SK-N-SH (cell line): ENCODE results near the gene CEP112. TPM values are rescaled to one million over a fixed set of nuclear protein-coding genes. Genes with fewer than 3 reads are reported as not detected.
"Not testable (repeated sequence)": the region's sequence is repeated elsewhere in the genome, so short reads cannot be mapped to it uniquely, and the experiment has no call there.

Experiments used
- CTCF ChIA-PET: fragments of 300-600, 350-600 bp; formaldehyde crosslinking; extraction: SDS; loops from one replicate; lab custom pipeline; 2021; lab: Yijun Ruan, JAX
- POLR2A ChIA-PET: fragments of 350-600 bp; sonication (Branson Sonifier 250); formaldehyde crosslinking; extraction: SDS; loops from one replicate; lab custom pipeline; 2020; ENCODE audit warnings: antibody characterized with exemption, inconsistent platforms; lab: Yijun Ruan, JAX
- DNase-seq: peaks from one replicate; pipeline ENCODE4 v3.0.0; 2012
- H2AFZ ChIP-seq: fragments of 200-600 bp; sonication (generic); 2 replicates; pipeline ENCODE4 v1.8.1; 2016; ENCODE audit warnings: antibody characterized with exemption, mild to moderate bottlenecking, low read depth
- H3F3A ChIP-seq: fragments of 200-600 bp; sonication (generic); replicated peaks from 2 replicates; pipeline ENCODE3; 2016; ENCODE audit warnings: antibody characterized with exemption, mild to moderate bottlenecking; ENCODE audit not compliant: insufficient read depth
- H3K27ac ChIP-seq, 2 experiments: fragments of 200-500 bp in 1 of 2; fragments of 200-600 bp in 1 of 2; sonication (Bioruptor generic) in 1 of 2; sonication (generic), shearing (Covaris generic) in 1 of 2; 2 replicates each; pipeline versions ENCODE4 v1.5.1 to v1.6.1; 2014 to 2016; ENCODE audit warnings: low read depth in 2 of 2, inconsistent platforms in 1 of 2, low read length in 1 of 2, mild to moderate bottlenecking in 1 of 2, mixed read lengths in 1 of 2
- H3K27me3 ChIP-seq: fragments of 200-600 bp; sonication (generic), shearing (Covaris generic); 2 replicates; pipeline ENCODE4 v1.6.1; 2016; ENCODE audit warnings: mixed run types; ENCODE audit not compliant: insufficient read depth
- H3K36me3 ChIP-seq, 2 experiments: fragments of 200-500 bp in 1 of 2; fragments of 200-600 bp in 1 of 2; sonication (Bioruptor generic) in 1 of 2; sonication (generic) in 1 of 2; replicated peaks in 1 of 2; 2 replicates each; pipeline versions ENCODE3 to v1.5.1; 2014 to 2016; ENCODE audit warnings: low read length in 1 of 2, mild to moderate bottlenecking in 1 of 2; ENCODE audit not compliant: insufficient read depth in 2 of 2, control insufficient read depth in 1 of 2
- H3K4me1 ChIP-seq, 2 experiments: fragments of 200-500 bp in 1 of 2; fragments of 200-600 bp in 1 of 2; sonication (Bioruptor generic) in 1 of 2; sonication (generic), shearing (Covaris generic) in 1 of 2; 2 replicates each; pipeline versions ENCODE4 v1.5.1 to v1.6.1; 2014 to 2016; ENCODE audit warnings: low read depth in 1 of 2, low read length in 1 of 2, mixed run types in 1 of 2; ENCODE audit not compliant: insufficient read depth in 2 of 2, control insufficient read depth in 1 of 2
- H3K4me2 ChIP-seq: fragments of 200-600 bp; sonication (generic), shearing (Covaris generic); 2 replicates; pipeline ENCODE4 v1.6.1; 2017; ENCODE audit warnings: mixed run types
- H3K4me3 ChIP-seq, 2 experiments: fragments of 200-500 bp in 1 of 2; fragments of 200-600 bp in 1 of 2; sonication (Bioruptor generic) in 1 of 2; sonication (generic), shearing (Covaris generic) in 1 of 2; 2 replicates each; pipeline versions ENCODE4 v1.5.1 to v1.8.1; 2014 to 2016; ENCODE audit warnings: low read depth in 2 of 2, inconsistent platforms in 1 of 2, low read length in 1 of 2, mild to moderate bottlenecking in 1 of 2, mixed read lengths in 1 of 2, moderate library complexity in 1 of 2
- H3K79me2 ChIP-seq: fragments of 200-600 bp; sonication (generic); 2 replicates; pipeline ENCODE4 v1.8.1; 2017; ENCODE audit warnings: mild to moderate bottlenecking; ENCODE audit not compliant: insufficient read depth
- H3K9ac ChIP-seq: fragments of 200-600 bp; sonication (generic); 2 replicates; pipeline ENCODE4 v1.6.1; 2017; ENCODE audit warnings: mixed run types
- H3K9me2 ChIP-seq: fragments of 200-600 bp; sonication (generic); 2 replicates; pipeline ENCODE4 v1.6.1; 2017; ENCODE audit warnings: mixed run types
- H3K9me3 ChIP-seq: fragments of 200-600 bp; sonication (generic); 2 replicates; pipeline ENCODE4 v1.6.1; 2017; ENCODE audit warnings: mixed run types, mild to moderate bottlenecking, moderate library complexity
- H4K20me1 ChIP-seq: fragments of 200-600 bp; sonication (generic); 2 replicates; pipeline ENCODE4 v1.6.1; 2017; ENCODE audit warnings: mild to moderate bottlenecking, mixed run types; ENCODE audit not compliant: insufficient read depth
- EP300 ChIP-seq, 2 experiments: IDR thresholded peaks; 2 replicates each; pipeline versions ENCODE4 v1.4.0 to v1.6.1; 2012; ENCODE audit warnings: borderline replicate concordance in 1 of 2, low read depth in 1 of 2, low read length in 1 of 2
- EZH2phosphoT487 ChIP-seq: fragments of 200-600 bp; sonication (generic); IDR thresholded peaks from 2 replicates; pipeline ENCODE4 v1.6.1; 2017; ENCODE audit warnings: low read depth, mixed run types, mild to moderate bottlenecking, antibody characterized with exemption, moderate library complexity, borderline replicate concordance
- FOSL2 ChIP-seq: IDR thresholded peaks from 2 replicates; pipeline ENCODE4 v1.4.0; 2012; ENCODE audit warnings: low read depth, mild to moderate bottlenecking, moderate library complexity, borderline replicate concordance
- FOXM1 ChIP-seq: IDR thresholded peaks from 2 replicates; pipeline ENCODE4 v1.4.0; 2012; ENCODE audit warnings: low read depth, mild to moderate bottlenecking
- MXI1 ChIP-seq: IDR thresholded peaks from 2 replicates; pipeline ENCODE4 v1.6.1; 2012; ENCODE audit warnings: mild to moderate bottlenecking, low read depth, low read length, improper control_type of control experiment
- RCOR1 ChIP-seq: fragments of 150-350 bp; IDR thresholded peaks from 2 replicates; pipeline ENCODE4 v1.6.1; 2017; ENCODE audit warnings: antibody characterized with exemption, low read length
- RFX5 ChIP-seq: IDR thresholded peaks from 2 replicates; pipeline ENCODE4 v1.6.1; 2012; ENCODE audit warnings: mild to moderate bottlenecking, improper control_type of control experiment, low read length
- SIN3A ChIP-seq: IDR thresholded peaks from 2 replicates; pipeline ENCODE4 v1.6.1; 2012; ENCODE audit warnings: low read depth, mild to moderate bottlenecking, low read length, moderate library complexity, borderline replicate concordance
- SMC3 ChIP-seq: IDR thresholded peaks from 2 replicates; pipeline ENCODE4 v1.6.1; 2012; ENCODE audit warnings: low read depth, low read length, improper control_type of control experiment
- TCF12 ChIP-seq: IDR thresholded peaks from 2 replicates; pipeline ENCODE4 v1.4.0; 2012
- TEAD4 ChIP-seq: IDR thresholded peaks from 2 replicates; pipeline ENCODE4 v1.4.0; 2012; ENCODE audit warnings: mild to moderate bottlenecking, borderline replicate concordance; ENCODE audit not compliant: insufficient read depth
- YY1 ChIP-seq: IDR thresholded peaks from 2 replicates; pipeline ENCODE4 v1.4.0; 2012; ENCODE audit warnings: low read depth, mild to moderate bottlenecking
- WGBS: methylation state at CpG from one replicate; pipeline ENCODE4 v1.1.6; 2017; ENCODE audit warnings: low lambda C conversion rate; 5-methylcytosine and 5-hydroxymethylcytosine counted together
- polyA plus RNA-seq, 3 experiments: library from polyadenylated mRNA; depleted of rRNA; stranded (reverse); fragments of >200 nt; gene quantifications; 2 replicates each; pipeline ENCODE4 v1.2.3, GENCODE V29; 2012
- TF ChIP-seq, protein P1 (sequence below): fragments of 150-350 bp; IDR thresholded peaks from 2 replicates; pipeline ENCODE4 v1.6.1; 2016; ENCODE audit warnings: mild to moderate bottlenecking, low read depth, low read length
- TF ChIP-seq, protein P2 (sequence below): fragments of 200-600 bp; sonication (generic); IDR thresholded peaks from 2 replicates; pipeline ENCODE4 v1.6.1; 2017; ENCODE audit warnings: antibody characterized with exemption, mild to moderate bottlenecking, moderate library complexity
- TF ChIP-seq, protein P3 (sequence below): IDR thresholded peaks from 2 replicates; pipeline ENCODE4 v1.4.0; 2012; ENCODE audit warnings: low read depth, borderline replicate concordance
- TF ChIP-seq, protein P4 (sequence below): IDR thresholded peaks from 2 replicates; pipeline ENCODE4 v1.4.0; 2012; ENCODE audit warnings: low read depth, borderline replicate concordance
- TF ChIP-seq, protein P5 (sequence below): IDR thresholded peaks from 2 replicates; pipeline ENCODE4 v1.6.1; 2012; ENCODE audit warnings: mild to moderate bottlenecking, low read depth, low read length, moderate library complexity

CEP112 gene
- polyA plus RNA-seq, 1 of the 3 experiments (the other 2 are of a cell fraction), result 7.9 TPM

DNA sequence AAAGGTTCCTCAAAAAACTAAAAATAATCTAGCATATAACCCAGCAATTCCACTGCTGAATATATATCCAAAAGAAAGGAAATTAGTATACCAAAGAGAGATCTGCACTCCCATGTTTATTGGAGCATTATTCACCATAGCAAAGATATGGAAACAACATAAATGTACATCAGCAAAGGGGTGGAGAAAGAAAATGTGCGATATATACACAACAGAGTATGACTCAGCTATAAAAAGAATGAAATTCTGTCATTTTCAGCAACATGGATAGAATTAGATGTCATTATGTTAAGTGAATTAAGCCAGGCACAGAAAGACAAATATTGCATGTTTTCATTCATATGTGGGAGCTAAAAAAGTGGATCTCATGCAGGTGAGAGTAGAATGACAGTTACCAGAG is 350.8 kb downstream of the CEP112 start:
- Histone ChIP-seq H3K4me2 (no peak overlapping the region), H3K27ac (no peak overlapping the region), H3K4me3 (no peak overlapping the region), H3K4me1 (no peaks in the 10 kb centered on the region), H3K9me3 (peaks cover 16% of the 10 kb centered on the region; the same call in 1 of the 2 replicates), H3F3A (peaks cover 3% of the 10 kb centered on the region), H3K79me2 (no peaks in the 10 kb centered on the region), H3K36me3 (peaks cover 0 to 8% of the 10 kb centered on the region in 2 experiments), H3K9me2 (peaks cover 5% of the 10 kb centered on the region; the same call in 1 of the 2 replicates), H3K27me3 (no peaks in the 10 kb centered on the region), H4K20me1 (no peaks in the 10 kb centered on the region), H3K9ac (no peak overlapping the region), H2AFZ (no peak overlapping the region)
- 70% methylated on average over 1 of the region's 1 CpG for WGBS
- TF ChIP-seq, protein P1, sequence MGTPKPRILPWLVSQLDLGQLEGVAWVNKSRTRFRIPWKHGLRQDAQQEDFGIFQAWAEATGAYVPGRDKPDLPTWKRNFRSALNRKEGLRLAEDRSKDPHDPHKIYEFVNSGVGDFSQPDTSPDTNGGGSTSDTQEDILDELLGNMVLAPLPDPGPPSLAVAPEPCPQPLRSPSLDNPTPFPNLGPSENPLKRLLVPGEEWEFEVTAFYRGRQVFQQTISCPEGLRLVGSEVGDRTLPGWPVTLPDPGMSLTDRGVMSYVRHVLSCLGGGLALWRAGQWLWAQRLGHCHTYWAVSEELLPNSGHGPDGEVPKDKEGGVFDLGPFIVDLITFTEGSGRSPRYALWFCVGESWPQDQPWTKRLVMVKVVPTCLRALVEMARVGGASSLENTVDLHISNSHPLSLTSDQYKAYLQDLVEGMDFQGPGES, result no peak
- TF ChIP-seq EZH2phosphoT487 (no peak), EP300 (IDR thresholded peaks at IDR 0.05; ENCODE audit: borderline replicate concordance in 1 of 2, low read depth in 1 of 2, low read length in 1 of 2) (no peak), YY1 (no peak), RFX5 (no peak), SIN3A (no peak), TCF12 (no peak), FOSL2 (no peak), MXI1 (no peak), FOXM1 (no peak), SMC3 (no peak), RCOR1 (no peak), TEAD4 (no peak)
- TF ChIP-seq, protein P2, sequence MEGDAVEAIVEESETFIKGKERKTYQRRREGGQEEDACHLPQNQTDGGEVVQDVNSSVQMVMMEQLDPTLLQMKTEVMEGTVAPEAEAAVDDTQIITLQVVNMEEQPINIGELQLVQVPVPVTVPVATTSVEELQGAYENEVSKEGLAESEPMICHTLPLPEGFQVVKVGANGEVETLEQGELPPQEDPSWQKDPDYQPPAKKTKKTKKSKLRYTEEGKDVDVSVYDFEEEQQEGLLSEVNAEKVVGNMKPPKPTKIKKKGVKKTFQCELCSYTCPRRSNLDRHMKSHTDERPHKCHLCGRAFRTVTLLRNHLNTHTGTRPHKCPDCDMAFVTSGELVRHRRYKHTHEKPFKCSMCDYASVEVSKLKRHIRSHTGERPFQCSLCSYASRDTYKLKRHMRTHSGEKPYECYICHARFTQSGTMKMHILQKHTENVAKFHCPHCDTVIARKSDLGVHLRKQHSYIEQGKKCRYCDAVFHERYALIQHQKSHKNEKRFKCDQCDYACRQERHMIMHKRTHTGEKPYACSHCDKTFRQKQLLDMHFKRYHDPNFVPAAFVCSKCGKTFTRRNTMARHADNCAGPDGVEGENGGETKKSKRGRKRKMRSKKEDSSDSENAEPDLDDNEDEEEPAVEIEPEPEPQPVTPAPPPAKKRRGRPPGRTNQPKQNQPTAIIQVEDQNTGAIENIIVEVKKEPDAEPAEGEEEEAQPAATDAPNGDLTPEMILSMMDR, result no peak
- TF ChIP-seq, protein P3, sequence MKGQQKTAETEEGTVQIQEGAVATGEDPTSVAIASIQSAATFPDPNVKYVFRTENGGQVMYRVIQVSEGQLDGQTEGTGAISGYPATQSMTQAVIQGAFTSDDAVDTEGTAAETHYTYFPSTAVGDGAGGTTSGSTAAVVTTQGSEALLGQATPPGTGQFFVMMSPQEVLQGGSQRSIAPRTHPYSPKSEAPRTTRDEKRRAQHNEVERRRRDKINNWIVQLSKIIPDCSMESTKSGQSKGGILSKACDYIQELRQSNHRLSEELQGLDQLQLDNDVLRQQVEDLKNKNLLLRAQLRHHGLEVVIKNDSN, result no peak
- TF ChIP-seq, protein P4, sequence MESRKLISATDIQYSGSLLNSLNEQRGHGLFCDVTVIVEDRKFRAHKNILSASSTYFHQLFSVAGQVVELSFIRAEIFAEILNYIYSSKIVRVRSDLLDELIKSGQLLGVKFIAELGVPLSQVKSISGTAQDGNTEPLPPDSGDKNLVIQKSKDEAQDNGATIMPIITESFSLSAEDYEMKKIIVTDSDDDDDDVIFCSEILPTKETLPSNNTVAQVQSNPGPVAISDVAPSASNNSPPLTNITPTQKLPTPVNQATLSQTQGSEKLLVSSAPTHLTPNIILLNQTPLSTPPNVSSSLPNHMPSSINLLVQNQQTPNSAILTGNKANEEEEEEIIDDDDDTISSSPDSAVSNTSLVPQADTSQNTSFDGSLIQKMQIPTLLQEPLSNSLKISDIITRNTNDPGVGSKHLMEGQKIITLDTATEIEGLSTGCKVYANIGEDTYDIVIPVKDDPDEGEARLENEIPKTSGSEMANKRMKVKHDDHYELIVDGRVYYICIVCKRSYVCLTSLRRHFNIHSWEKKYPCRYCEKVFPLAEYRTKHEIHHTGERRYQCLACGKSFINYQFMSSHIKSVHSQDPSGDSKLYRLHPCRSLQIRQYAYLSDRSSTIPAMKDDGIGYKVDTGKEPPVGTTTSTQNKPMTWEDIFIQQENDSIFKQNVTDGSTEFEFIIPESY, result no peak
- TF ChIP-seq, protein P5, sequence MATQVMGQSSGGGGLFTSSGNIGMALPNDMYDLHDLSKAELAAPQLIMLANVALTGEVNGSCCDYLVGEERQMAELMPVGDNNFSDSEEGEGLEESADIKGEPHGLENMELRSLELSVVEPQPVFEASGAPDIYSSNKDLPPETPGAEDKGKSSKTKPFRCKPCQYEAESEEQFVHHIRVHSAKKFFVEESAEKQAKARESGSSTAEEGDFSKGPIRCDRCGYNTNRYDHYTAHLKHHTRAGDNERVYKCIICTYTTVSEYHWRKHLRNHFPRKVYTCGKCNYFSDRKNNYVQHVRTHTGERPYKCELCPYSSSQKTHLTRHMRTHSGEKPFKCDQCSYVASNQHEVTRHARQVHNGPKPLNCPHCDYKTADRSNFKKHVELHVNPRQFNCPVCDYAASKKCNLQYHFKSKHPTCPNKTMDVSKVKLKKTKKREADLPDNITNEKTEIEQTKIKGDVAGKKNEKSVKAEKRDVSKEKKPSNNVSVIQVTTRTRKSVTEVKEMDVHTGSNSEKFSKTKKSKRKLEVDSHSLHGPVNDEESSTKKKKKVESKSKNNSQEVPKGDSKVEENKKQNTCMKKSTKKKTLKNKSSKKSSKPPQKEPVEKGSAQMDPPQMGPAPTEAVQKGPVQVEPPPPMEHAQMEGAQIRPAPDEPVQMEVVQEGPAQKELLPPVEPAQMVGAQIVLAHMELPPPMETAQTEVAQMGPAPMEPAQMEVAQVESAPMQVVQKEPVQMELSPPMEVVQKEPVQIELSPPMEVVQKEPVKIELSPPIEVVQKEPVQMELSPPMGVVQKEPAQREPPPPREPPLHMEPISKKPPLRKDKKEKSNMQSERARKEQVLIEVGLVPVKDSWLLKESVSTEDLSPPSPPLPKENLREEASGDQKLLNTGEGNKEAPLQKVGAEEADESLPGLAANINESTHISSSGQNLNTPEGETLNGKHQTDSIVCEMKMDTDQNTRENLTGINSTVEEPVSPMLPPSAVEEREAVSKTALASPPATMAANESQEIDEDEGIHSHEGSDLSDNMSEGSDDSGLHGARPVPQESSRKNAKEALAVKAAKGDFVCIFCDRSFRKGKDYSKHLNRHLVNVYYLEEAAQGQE, result no peak
- ChIA-PET POLR2A (no interaction called here), CTCF (no interaction called here)
- no peak for DNase-seq

DNA sequence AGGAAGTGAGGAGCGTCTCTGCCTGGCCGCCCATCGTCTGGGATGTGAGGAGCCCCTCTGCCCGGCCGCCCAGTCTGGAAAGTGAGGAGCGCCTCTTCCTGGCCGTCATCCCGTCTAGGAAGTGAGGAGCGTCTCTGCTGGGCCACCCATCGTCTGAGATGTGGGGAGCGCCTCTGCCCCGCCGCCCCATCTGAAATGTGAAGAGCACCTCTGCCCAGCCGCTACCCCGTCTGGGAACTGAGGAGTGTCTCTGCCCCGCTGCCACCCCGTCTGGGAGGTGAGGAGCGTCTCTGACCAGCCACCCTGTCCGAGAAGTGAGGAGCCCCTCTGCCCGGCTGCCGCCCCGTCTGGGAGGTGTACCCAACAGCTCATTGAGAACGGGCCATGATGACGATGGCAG is 354.7 kb downstream of the CEP112 start:
- H3K9ac ChIP-seq, DNase-seq, H3K4me1 ChIP-seq, H3K9me2 ChIP-seq, H4K20me1 ChIP-seq, H3K4me2 ChIP-seq, H2AFZ ChIP-seq, H3K27ac ChIP-seq, H3K27me3 ChIP-seq, H3K79me2 ChIP-seq, H3K4me3 ChIP-seq, H3F3A ChIP-seq, POLR2A ChIA-PET, H3K36me3 ChIP-seq, CTCF ChIA-PET: not testable (repeated sequence)
- WGBS, result 93% methylated on average over 23 of the region's 24 CpGs
- peaks cover 32% of the 10 kb centered on the region for H3K9me3 ChIP-seq
